RWPE2 (cell line): ENCODE results near the gene PODXL.

Experiments used
- ATAC-seq: fragments of 200-7000 bp; cut with Tn5 transposase; 3 replicates; pipeline ENCODE4 v1.9.1; 2021; ENCODE audit warnings: low read depth
- DNase-seq: peaks from one replicate; pipeline ENCODE4 v3.0.0-alpha.2; 2020; ENCODE audit warnings: low spot score
- H3K27ac ChIP-seq: fragments of 450-650 bp; 2 replicates; pipeline ENCODE4 v1.5.1; 2017; ENCODE audit warnings: mild to moderate bottlenecking; ENCODE audit not compliant: poor library complexity, severe bottlenecking
- H3K27me3 ChIP-seq: fragments of 250-450 bp; sonication (Bioruptor Pico); 2 replicates; pipeline ENCODE4 v1.5.1; 2021; ENCODE audit warnings: mild to moderate bottlenecking, moderate library complexity; ENCODE audit not compliant: insufficient read depth, poor library complexity, severe bottlenecking
- H3K36me3 ChIP-seq: fragments of 250-450 bp; sonication (Bioruptor Pico); 2 replicates; pipeline ENCODE4 v1.5.1; 2020; ENCODE audit warnings: low read depth, mild to moderate bottlenecking, moderate library complexity
- H3K4me1 ChIP-seq: fragments of 250-450 bp; sonication (Bioruptor Pico); 2 replicates; pipeline ENCODE4 v1.5.1; 2021; ENCODE audit warnings: mild to moderate bottlenecking, moderate library complexity; ENCODE audit not compliant: insufficient read depth, poor library complexity, severe bottlenecking
- H3K4me3 ChIP-seq: fragments of 250-450 bp; sonication (Bioruptor Pico); 2 replicates; pipeline ENCODE4 v1.5.1; 2021; ENCODE audit warnings: mild to moderate bottlenecking, moderate library complexity; ENCODE audit not compliant: severe bottlenecking
- H3K9me3 ChIP-seq: fragments of 250-450 bp; sonication (Bioruptor Pico); 2 replicates; pipeline ENCODE4 v1.5.1; 2021; ENCODE audit warnings: mild to moderate bottlenecking, moderate library complexity; ENCODE audit not compliant: severe bottlenecking
- CTCF ChIP-seq: fragments of 450-650 bp; IDR thresholded peaks from one replicate; pipeline ENCODE4 v1.5.1; 2017; ENCODE audit warnings: mild to moderate bottlenecking, moderate library complexity; ENCODE audit not compliant: poor library complexity, severe bottlenecking

Gene PODXL

GRCh38 chr7:131568510-131568909 is 12.1 kb upstream of the PODXL start:
- no peak for TF ChIP-seq CTCF
- Histone ChIP-seq H3K27ac (no peak overlapping the region), H3K9me3 (no peaks in the 10 kb centered on the region), H3K27me3 (no peaks in the 10 kb centered on the region), H3K4me1 (no peaks in the 10 kb centered on the region), H3K36me3 (no peaks in the 10 kb centered on the region), H3K4me3 (no peak overlapping the region)
- ATAC-seq (no peak), DNase-seq (no peak)

- no peaks in the 10 kb centered on the region for H3K36me3 ChIP-seq
- H3K4me3 ChIP-seq, result no peak overlapping the region
- DNase-seq, result no peak
- H3K27me3 ChIP-seq, result peaks cover 4% of the 10 kb centered on the region
- no peak for TF ChIP-seq CTCF
- no peak overlapping the region for H3K27ac ChIP-seq
- no peaks in the 10 kb centered on the region for H3K9me3 ChIP-seq
- no peak for ATAC-seq
- no peaks in the 10 kb centered on the region for H3K4me1 ChIP-seq
Measured at GRCh38 chr7:131564640-131565039, 8.2 kb upstream of the PODXL start.

GRCh38 chr7:131563918-131564317 is 7.5 kb upstream of the PODXL start:
- no peaks in the 10 kb centered on the region for H3K36me3 ChIP-seq
- H3K4me3 ChIP-seq, result no peak overlapping the region
- no peak for TF ChIP-seq CTCF
- H3K4me1 ChIP-seq, result no peaks in the 10 kb centered on the region
- H3K27me3 ChIP-seq, result peaks cover 4% of the 10 kb centered on the region
- ATAC-seq, result no peak
- no peaks in the 10 kb centered on the region for H3K9me3 ChIP-seq
- no peak overlapping the region for H3K27ac ChIP-seq
- DNase-seq, result no peak

- Histone ChIP-seq H3K4me1 (no peaks in the 10 kb centered on the region), H3K27me3 (peaks cover 11% of the 10 kb centered on the region), H3K4me3 (no peak overlapping the region), H3K9me3 (no peaks in the 10 kb centered on the region), H3K36me3 (no peaks in the 10 kb centered on the region), H3K27ac (no peak overlapping the region)
- DNase-seq (no peak), ATAC-seq (no peak)
- TF ChIP-seq CTCF, result no peak
Measured at GRCh38 chr7:131562941-131563340, 6.5 kb upstream of the PODXL start.

GRCh38 chr7:131560061-131560460 is 3.6 kb upstream of the PODXL start:
- H3K27me3 ChIP-seq, result peaks cover 36% of the 10 kb centered on the region
- DNase-seq (no peak), ATAC-seq (no peak)
- no peaks in the 10 kb centered on the region for H3K4me1 ChIP-seq
- H3K4me3 ChIP-seq, result no peak overlapping the region
- no peaks in the 10 kb centered on the region for H3K9me3 ChIP-seq
- TF ChIP-seq CTCF, result no peak
- no peaks in the 10 kb centered on the region for H3K36me3 ChIP-seq
- no peak overlapping the region for H3K27ac ChIP-seq
